HG02884 (cell line): ENCODE results near the gene HNRNPU.
"Not testable (repeated sequence)": the region's sequence is repeated elsewhere in the genome, so short reads cannot be mapped to it uniquely, and the experiment has no call there.

Source experiments
- ATAC-seq: cut with Tn5 transposase; IDR thresholded peaks from one replicate; pipeline ENCODE4 v1.9.1; 2021; ENCODE audit warnings: mild to moderate bottlenecking, moderate library complexity; ENCODE audit not compliant: unreplicated experiment

HNRNPU gene

GRCh38 chr1:244843148-244843978 lies 21.0 kb downstream of the HNRNPU start:
- no peak for ATAC-seq

DNA sequence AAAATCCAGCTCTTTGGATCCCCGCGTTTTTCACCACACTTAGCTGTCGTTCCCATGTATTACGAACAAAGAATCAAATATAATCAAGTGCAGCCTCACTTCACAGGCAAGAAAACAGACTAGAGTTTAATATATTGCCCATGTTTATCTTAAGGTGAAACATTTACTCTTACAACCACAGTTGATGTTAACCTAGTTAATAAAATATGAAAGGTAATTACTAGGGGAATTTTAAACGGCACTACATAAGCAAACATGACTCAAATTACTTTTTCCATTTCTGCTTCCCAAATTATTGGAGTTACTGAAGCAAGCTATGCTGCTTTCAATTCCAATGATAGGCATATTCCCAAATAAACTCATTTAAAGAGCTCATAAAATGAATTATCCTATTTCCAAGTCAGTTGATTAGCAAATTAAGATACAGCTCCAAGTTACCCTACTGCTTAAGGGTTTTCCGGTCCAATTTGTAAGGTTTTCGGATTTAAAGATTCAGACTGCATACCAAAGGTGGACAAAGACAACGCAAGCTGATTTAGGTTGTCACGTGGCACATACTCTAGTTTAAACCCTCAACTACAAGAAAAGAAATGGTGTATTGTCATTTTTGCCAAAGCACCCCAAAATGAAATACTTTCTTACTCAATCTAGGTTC lies 22.9 kb downstream of the HNRNPU start:
- no peak for ATAC-seq

DNA sequence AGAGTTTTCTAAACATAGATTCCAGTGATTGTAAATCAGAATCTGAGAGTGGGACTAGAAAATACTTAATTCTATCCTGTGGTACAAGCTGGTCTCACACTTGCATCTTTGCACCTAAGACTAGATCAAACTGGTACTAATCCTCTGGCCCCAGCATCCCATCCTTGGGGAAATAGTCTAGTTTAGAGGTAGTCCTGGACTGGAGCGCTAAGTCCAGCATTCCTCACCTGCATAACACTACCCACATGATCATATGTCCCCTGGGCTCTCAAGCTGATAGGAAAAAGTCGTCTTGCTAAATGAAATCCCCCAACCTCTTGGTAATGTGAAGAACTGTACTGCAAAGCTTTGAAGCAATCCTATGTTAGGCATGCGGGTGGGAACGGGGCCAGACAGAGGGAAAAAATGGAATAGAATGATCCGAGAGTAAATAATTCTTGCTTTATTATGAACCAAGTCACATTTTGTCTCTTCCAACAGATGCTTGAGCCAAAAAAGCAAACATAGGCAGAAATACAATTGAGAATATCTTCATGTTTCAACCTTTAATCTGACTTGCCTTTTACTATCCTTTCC lies 24.0 kb downstream of the HNRNPU start:
- no peak for ATAC-seq

- no peak for ATAC-seq
Measured at GRCh38 chr1:244839656-244840055, 24.7 kb downstream of the HNRNPU start.

DNA sequence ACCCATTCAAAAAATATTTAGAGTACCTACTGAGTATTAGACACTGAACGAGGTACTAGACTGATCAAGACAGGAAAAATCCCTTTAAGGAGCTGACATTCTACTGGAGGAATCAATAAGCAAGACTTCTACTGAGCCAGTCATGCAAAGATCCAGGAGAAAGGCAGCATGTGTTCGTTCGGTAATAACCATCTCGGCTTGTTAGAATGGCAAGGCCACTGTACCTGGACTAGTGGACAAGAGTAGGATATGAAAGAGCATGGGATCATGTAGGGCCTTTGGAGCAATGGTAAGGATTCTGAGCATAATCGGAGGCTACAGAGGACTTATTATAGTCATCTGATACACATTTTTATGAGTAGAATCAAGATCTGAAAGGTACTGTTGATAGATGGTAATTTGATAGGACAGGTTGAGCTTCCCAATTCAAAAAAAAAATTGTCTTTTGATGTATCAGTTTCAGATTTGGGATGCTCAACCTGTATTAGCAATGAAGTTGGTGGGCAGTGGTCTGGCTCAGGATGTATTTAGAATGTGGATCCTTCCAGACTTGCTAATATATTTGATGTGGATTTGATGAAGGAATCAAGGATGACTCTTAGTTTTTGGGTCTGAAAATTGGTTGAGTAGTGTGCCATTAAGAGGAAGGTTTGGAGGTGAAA lies 26.6 kb downstream of the HNRNPU start:
- no peak for ATAC-seq

DNA sequence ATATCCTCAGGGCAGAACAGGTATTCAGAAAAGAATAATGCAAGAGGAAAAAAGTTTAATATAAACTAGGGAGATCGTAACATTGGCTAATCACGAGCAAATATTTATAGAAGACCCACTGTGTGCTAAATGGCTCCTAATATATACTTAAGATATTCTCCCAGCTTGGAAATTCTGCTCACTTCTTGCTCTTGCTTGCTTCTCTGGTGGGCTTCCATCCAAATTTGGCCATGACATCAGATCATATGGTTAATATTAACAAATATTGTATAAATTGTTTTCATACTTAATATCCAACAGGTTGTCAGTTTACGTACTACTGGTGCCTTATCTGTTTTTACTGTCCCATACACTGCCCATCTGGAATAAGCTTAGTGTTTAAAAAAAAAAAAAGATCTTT lies 27.8 kb downstream of the HNRNPU start:
- no peak for ATAC-seq

GRCh38 chr1:244836135-244836521 lies 28.2 kb downstream of the HNRNPU start:
- ATAC-seq = no peak

DNA sequence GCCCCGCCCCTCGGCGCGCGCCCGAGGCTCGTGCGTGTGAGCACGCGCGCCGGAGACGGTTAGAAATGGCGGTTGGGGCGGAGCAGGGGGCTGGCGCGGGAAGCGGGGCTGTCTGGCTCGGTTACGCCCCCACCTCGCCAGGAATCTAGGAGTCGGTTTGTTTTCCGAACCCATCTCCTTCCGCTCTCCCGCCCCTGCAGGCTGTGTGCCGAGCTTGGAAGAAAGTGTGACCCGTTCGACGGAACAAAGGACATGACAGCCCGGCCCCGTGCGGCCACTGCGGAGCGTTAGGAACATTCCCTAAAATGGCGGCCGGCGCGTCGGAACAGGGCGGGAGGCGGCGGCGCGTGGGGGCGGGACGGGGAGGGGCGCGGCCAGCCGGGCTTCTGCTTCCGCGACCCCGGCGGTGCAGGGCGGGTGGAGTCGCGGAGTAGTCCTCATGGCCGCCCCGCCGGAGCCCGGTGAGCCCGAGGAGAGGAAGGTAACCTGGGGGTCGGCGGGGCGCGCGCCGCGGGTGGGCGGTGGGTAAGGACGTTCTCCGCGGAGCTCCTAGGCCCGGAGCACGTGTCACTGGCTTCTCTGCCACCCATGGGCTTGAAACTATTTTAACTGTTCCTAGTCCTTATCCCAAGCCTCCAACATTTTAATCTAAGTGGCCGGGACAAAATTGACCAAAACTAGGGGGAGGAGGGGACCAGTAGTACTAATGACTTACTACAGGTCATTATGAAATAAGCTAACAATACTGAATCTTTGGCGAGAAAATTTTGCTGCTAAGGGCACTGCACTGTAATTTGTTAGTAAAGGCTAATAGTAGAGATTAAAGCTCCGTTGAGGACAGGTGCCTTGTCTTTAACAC lies 28.8 kb downstream of the HNRNPU start, which contains the start of gene COX20:
Gene COX20, plus strand, starts transcription at position 383 of the 859 bp plus-strand sequence. Its CDS starts 57 bp downstream, at position 440.
- ATAC-seq = peak; percentile 49

DNA sequence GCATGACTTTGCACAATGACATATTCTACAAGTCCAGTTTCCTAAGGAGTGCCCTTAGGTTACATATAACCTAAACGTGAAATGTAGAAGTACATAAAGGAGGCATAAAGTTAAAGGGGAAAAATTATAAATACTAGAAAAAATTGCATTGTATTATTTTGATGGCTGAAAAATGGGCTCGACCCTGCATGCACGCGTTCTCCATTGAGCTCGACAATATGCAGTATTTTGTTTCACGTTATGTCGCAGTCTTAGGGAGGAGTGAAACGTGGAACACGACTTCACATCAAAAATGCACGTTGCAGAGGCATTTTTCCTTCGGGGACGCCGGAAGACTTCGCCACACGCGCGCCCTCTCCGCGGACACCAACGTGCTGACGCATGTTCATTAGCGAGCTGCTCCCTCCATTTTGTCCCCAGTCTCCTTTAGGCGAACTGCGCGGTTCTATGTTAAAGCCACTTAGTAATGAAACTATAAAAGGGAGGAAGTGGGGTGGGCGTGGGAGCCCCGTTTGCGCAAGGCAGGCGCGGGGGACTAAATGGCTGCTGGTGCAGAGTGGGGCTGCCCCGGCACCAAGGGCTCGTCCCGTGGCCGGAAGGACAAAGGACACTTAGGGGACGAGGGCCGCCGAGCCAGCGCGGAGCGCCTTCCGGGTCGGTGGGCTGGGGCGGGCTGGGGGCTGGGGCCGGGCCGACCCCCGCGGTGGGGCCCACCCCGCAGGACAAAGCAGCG lies 29.6 kb downstream of the HNRNPU start:
- ATAC-seq = peak; percentile 66

DNA sequence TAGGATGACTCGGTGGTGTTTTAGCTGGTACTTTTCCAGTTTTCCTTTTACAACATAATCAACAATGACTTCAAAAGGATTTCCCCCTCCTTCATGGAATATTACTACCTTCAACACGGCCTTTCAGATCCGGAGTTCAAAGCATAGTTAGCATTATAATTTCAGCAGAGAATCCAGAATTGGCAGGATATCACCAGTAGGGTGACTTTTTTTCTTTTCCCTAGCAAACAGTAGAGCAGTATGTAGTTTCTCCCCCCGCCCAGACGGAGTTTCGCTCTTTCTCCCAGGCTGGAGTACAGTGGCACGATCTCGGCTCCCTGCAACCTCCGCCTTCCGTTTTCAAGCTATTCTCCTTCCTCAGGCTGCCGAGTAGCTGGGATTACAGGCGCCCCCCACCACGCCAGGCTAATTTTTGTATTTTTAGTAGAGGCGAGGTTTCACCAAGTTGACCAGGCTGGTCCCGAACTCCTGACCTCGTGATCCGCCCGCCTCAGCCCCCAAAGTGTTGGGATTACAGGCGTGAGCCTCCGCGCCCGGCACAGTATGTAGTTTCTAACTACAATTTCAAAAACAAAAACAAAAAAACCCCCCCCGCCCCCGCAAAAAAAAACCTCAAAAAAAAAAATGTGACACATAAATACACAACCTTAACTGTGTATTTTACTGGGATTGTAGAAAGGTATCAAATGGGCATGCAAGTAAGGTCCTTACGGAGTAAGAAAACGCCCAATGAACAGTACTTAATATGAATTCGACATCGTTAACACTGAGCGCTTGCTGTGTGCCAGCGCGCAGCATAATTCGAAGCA lies 30.4 kb downstream of the HNRNPU start:
- ATAC-seq = no peak

DNA sequence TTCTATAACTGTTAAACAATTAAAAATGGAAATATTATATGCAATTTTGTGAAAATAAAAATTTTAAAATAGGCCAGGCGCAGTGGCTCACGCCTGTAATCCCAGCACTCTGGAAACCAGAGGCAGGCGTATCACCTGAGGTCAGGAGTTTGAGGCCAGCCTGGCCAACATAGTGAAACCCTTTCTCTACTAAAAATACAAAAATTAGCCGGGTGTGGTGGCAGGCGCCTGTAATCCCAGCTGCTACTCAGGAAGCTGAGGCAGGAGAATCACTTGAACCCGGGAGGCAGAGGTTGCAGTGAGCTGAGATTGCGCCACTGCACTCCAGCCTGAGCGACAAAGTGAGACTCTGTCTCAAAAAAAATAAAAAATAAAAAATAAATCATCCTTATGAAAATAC lies 31.1 kb downstream of the HNRNPU start:
- ATAC-seq = not testable (repeated sequence)

DNA sequence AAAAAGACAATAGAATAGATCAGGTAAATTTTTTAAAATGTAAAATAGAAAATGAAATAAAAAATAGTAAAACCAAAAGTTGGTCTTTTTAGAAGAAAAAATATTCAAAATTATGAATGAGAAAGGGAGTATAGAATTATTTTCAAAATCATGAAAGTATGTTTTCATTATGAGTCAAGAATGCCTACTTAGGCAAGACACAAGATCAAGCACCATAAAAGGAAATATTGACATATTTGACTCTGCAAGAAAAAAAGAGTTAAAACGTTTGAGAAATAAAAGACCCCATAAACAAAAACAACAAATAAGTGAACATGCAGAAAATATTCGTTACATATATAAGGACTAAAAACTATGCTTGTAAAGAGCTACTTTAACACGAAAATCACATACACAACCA lies 33.7 kb downstream of the HNRNPU start:
- no peak for ATAC-seq

GRCh38 chr1:244826712-244827111 lies 37.6 kb downstream of the HNRNPU start:
- no peak for ATAC-seq

DNA sequence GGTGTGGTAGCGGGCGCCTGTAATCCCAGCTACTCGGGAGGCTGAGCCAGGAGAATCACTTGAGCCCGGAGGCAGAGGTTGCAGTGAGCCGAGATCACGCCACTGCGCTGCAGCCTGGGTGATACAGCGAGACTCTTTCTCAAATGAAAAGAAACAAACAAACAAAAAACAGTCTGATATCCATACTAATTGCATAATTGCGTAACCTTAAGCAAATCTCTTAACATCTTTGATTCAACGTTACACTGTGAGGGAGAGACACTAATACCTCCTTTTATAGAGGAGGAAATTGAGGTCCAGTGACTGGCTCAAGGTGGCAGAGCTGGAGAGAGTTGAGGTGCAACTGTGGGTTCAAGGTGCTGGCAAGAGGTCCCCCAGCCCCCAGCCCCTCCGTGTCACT lies 41.5 kb downstream of the HNRNPU start:
- ATAC-seq = no peak

- no peak for ATAC-seq
Measured at GRCh38 chr1:244821134-244821533, 43.2 kb downstream of the HNRNPU start.

DNA sequence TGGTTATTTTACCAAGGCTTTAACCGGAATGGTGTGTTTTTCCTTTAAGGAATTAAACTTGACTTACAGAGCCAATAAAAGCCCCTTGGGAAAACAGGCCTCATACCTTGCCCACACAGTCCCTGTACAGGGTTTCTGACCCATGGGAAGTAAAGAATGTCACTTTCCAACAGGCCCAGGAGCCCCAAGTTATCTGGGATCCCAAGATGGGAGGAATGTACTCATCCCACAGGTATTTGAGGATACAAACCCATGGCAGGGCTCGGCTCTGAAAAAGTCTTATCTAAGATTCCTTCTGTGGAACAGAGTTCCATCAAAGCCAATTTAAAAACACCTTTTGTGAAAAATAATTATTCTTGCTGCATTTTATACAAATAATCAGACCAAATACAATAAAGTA lies 44.2 kb downstream of the HNRNPU start:
- ATAC-seq = no peak

GRCh38 chr1:244817415-244817894 lies 46.9 kb downstream of the HNRNPU start:
- ATAC-seq = no peak

GRCh38 chr1:244815600-244816099 lies 48.7 kb downstream of the HNRNPU start:
- ATAC-seq = no peak

- ATAC-seq = no peak
Measured at GRCh38 chr1:244813327-244813726, 51.0 kb downstream of the HNRNPU start.
